ENCODE results near the gene NUCKS1. TPM values are rescaled to one million over a fixed set of nuclear protein-coding genes. Genes with fewer than 3 reads are reported as not detected.

The NUCKS1 gene
- total and polyA plus RNA-seq, 2 of the 8 experiments (the other 6 are each of a cell fraction or from before 2014, with no cell fraction given): 126 to 461 TPM

DNA sequence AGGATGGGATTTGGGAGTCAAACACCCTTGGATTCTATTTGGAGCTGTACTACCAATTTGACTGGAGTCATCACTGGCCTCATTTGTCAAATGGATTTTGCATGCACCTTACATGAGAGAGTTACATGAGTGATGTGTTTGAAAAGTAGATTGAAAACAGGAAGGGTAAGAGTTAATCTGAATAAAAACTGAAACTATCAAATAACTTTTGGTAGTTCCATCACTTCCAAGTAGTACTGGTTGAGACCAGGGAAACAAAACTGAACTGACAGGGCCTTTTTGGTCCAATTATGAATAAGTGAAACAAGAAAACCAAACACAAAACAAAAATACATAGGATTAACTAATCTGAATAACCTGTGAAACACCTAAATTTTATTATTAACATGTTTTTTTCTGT lies 30.2 kb downstream of the NUCKS1 start:
- H3K9ac ChIP-seq (replicated peaks in 1 of 4; ENCODE audit: extremely low read depth in 1 of 4, low read depth in 3 of 4, low read length in 3 of 4): no peak overlapping the region
- H2BK12ac ChIP-seq (ENCODE audit: low read depth, low read length): no peak overlapping the region
- no peak overlapping the region for H4K91ac ChIP-seq (replicated peaks; ENCODE audit: insufficient read length, low read length)
- no peak overlapping the region for H2AFZ ChIP-seq (ENCODE audit: low read length)
- no peaks in the 10 kb centered on the region for H3K79me2 ChIP-seq (ENCODE audit: control insufficient read depth in 1 of 2, insufficient read depth in 2 of 2, low read length in 2 of 2)
- no peak overlapping the region for H4K5ac ChIP-seq (ENCODE audit: insufficient read length, low read depth, low read length)
- no peak overlapping the region for H3K4ac ChIP-seq (replicated peaks; ENCODE audit: insufficient read length, low read depth, low read length)
- H2BK20ac ChIP-seq (ENCODE audit: low read length): no peak overlapping the region
- no peak overlapping the region for H2AK5ac ChIP-seq (ENCODE audit: low read depth, low read length)
- H3K23ac ChIP-seq (ENCODE audit: insufficient read length): no peak overlapping the region
- no peak for DNase-seq (ENCODE audit: low read depth in 1 of 2, low spot score in 2 of 2)
- no peak overlapping the region for H3K18ac ChIP-seq (ENCODE audit: extremely low read depth, low read length)
- no peaks in the 10 kb centered on the region; the same call in 1 of the 2 replicates for H3K79me1 ChIP-seq (ENCODE audit: low read depth, low read length)
- H4K20me1 ChIP-seq (replicated peaks in 1 of 2; ENCODE audit: control insufficient read depth in 1 of 2, insufficient read depth in 2 of 2, low read length in 2 of 2): peaks cover 2 to 5% of the 10 kb centered on the region in 2 experiments
- H3K4me1 ChIP-seq (replicated peaks in 1 of 4; ENCODE audit: control insufficient read depth in 3 of 4, insufficient read depth in 4 of 4, low read length in 3 of 4): peaks cover 0 to 2% (median 0%) of the 10 kb centered on the region in 4 experiments; a peak in 2 of 7 replicates
- H2BK5ac ChIP-seq (ENCODE audit: low read depth, low read length): no peak overlapping the region
- ChIA-PET POLR2A (ENCODE audit: partially characterized antibody) (interaction anchor here (1.6 kb wide), 1 partner anchor 18 kb away, joined by 4 read pairs; no protein-coding TSS in a partner anchor), CTCF (ENCODE audit: partially characterized antibody) (interaction anchor here (0.6 to 6.8 kb wide), 6 partner anchors 7 to 118 kb away, joined by 3 to 54 read pairs (median 4); no protein-coding TSS in a partner anchor)
- H2BK120ac ChIP-seq (replicated peaks; ENCODE audit: low read depth, low read length): no peak overlapping the region
- no peak overlapping the region for H3K4me3 ChIP-seq (ENCODE audit: extremely low read depth in 1 of 4, insufficient read depth in 2 of 4, low read depth in 3 of 4, low read length in 4 of 4)
- no peak overlapping the region for H3K14ac ChIP-seq (ENCODE audit: insufficient read length)
- H3K27me3 ChIP-seq (replicated peaks in 1 of 4; ENCODE audit: control insufficient read depth in 3 of 4, extremely low read depth in 1 of 4, insufficient read depth in 3 of 4, low read length in 3 of 4): no peaks in the 10 kb centered on the region
- H3K56ac ChIP-seq (replicated peaks; ENCODE audit: insufficient read length, low read depth, low read length): no peak overlapping the region
- no peak for FAIRE-seq
- no peak overlapping the region for H3K4me2 ChIP-seq (ENCODE audit: insufficient read depth in 1 of 2, low read depth in 2 of 2, low read length in 2 of 2)
- no peak overlapping the region for H2BK15ac ChIP-seq (ENCODE audit: low read length)
- no peaks in the 10 kb centered on the region for H3K23me2 ChIP-seq (ENCODE audit: low read depth, low read length)
- H4K8ac ChIP-seq (ENCODE audit: extremely low read depth, insufficient read depth, low read length): no peak overlapping the region
- H3K27ac ChIP-seq (ENCODE audit: low read depth, low read length): no peak overlapping the region
- H3K36me3 ChIP-seq (ENCODE audit: control insufficient read depth in 2 of 4, insufficient read depth in 4 of 4, low read length in 3 of 4): peaks cover 19 to 91% (median 63%) of the 10 kb centered on the region in 4 experiments
- no peaks in the 10 kb centered on the region for H3K9me3 ChIP-seq (ENCODE audit: insufficient read depth in 2 of 2, low read depth in 1 of 2, low read length in 1 of 2)
- TF ChIP-seq TBP (IDR thresholded peaks at IDR 0.05; ENCODE audit: low read depth, low read length): no peak
- no peak for TF ChIP-seq EGR1 (IDR thresholded peaks at IDR 0.05; ENCODE audit: borderline replicate concordance, low read depth, low read length)
- TF ChIP-seq KDM1A (IDR thresholded peaks at IDR 0.05; ENCODE audit: borderline replicate concordance, low read length): no peak
- TF ChIP-seq HDAC2 (IDR thresholded peaks at IDR 0.05; ENCODE audit: borderline replicate concordance in 1 of 2, low read depth in 2 of 2, low read length in 2 of 2): no peak
- no peak for TF ChIP-seq KDM4A (IDR thresholded peaks at IDR 0.05; ENCODE audit: low read depth, low read length, severe bottlenecking)
- TF ChIP-seq RFX5 (IDR thresholded peaks at IDR 0.05; ENCODE audit: borderline replicate concordance, low read depth, low read length): no peak
- no peak for TF ChIP-seq MAFK (IDR thresholded peaks at IDR 0.05; ENCODE audit: low read depth, low read length)
- no peak for TF ChIP-seq TAF1 (IDR thresholded peaks at IDR 0.05; ENCODE audit: low read depth, low read length)
- TF ChIP-seq CREB1 (IDR thresholded peaks at IDR 0.05): no peak
- TF ChIP-seq SP2 (IDR thresholded peaks at IDR 0.05; ENCODE audit: low read length): no peak
- TF ChIP-seq SIX5 (IDR thresholded peaks at IDR 0.05; ENCODE audit: low read depth, low read length): no peak
- TF ChIP-seq TEAD4 (IDR thresholded peaks at IDR 0.05; ENCODE audit: low read depth, low read length): no peak

All from H1 (cell line).